ENCODE data around the gene PDE8A. TPM values are rescaled to one million over a fixed set of nuclear protein-coding genes. Genes with fewer than 3 reads are reported as not detected.
"Not testable (repeated sequence)": the region's sequence is repeated elsewhere in the genome, so short reads cannot be mapped to it uniquely, and the experiment has no call there.

PDE8A gene
- total RNA-seq, 2 donors from 2014 or later = 40.7 to 44.2 TPM

GRCh38 chr15:85164841-85165466, 183.3 kb downstream of the PDE8A start:
- H3K9me3 ChIP-seq (ENCODE audit: control insufficient read depth, low read length, poor library complexity, severe bottlenecking) = no peaks in the 10 kb centered on the region
- ATAC-seq (no peak), DNase-seq (no peak)
- Mint-ChIP-seq H3K4me1 (no peaks in the 10 kb centered on the region), H3K27ac (no peak overlapping the region), H3K36me3 (ENCODE audit: low read depth) (no peaks in the 10 kb centered on the region), H3K27me3 (peaks cover 4% of the 10 kb centered on the region), H3K4me3 (no peak overlapping the region)

GRCh38 chr15:85167568-85167967, 185.9 kb downstream of the PDE8A start:
- no peaks in the 10 kb centered on the region for H3K36me3 Mint-ChIP-seq (ENCODE audit: low read depth)
- peaks cover 2% of the 10 kb centered on the region for H3K9me3 ChIP-seq (ENCODE audit: control insufficient read depth, low read length, poor library complexity, severe bottlenecking)
- H3K27me3 Mint-ChIP-seq = peaks cover 26% of the 10 kb centered on the region
- no peaks in the 10 kb centered on the region for H3K4me1 Mint-ChIP-seq
- DNase-seq = no peak
- ATAC-seq = no peak
- H3K27ac Mint-ChIP-seq = no peak overlapping the region
- peak overlapping the region; percentile 25 for H3K4me3 Mint-ChIP-seq

- H3K4me3 Mint-ChIP-seq = peak overlapping the region; percentile 50
- DNase-seq (peak; percentile 15 to 39 (median 17)), ATAC-seq (peak; percentile 89)
- H3K27ac Mint-ChIP-seq = no peak overlapping the region
- peaks cover 37% of the 10 kb centered on the region for H3K27me3 Mint-ChIP-seq
- no peaks in the 10 kb centered on the region for H3K36me3 Mint-ChIP-seq (ENCODE audit: low read depth)
- H3K9me3 ChIP-seq (ENCODE audit: control insufficient read depth, low read length, poor library complexity, severe bottlenecking) = peaks cover 2% of the 10 kb centered on the region
- H3K4me1 Mint-ChIP-seq = no peaks in the 10 kb centered on the region
These were observed 187.1 kb downstream of the PDE8A start for GRCh38 chr15:85168642-85169173.

- Mint-ChIP-seq H3K4me3 (no peak overlapping the region), H3K27ac (no peak overlapping the region), H3K36me3 (ENCODE audit: low read depth) (no peaks in the 10 kb centered on the region), H3K4me1 (peaks cover 2% of the 10 kb centered on the region), H3K27me3 (peaks cover 64% of the 10 kb centered on the region)
- ATAC-seq = no peak
- no peak for DNase-seq
- peaks cover 2% of the 10 kb centered on the region for H3K9me3 ChIP-seq (ENCODE audit: control insufficient read depth, low read length, poor library complexity, severe bottlenecking)
These were observed 190.1 kb downstream of the PDE8A start for GRCh38 chr15:85171736-85172135.

- peaks cover 2% of the 10 kb centered on the region for H3K9me3 ChIP-seq (ENCODE audit: control insufficient read depth, low read length, poor library complexity, severe bottlenecking)
- H3K27me3 Mint-ChIP-seq = peaks cover 68% of the 10 kb centered on the region
- DNase-seq (no peak), ATAC-seq (no peak)
- no peaks in the 10 kb centered on the region for H3K36me3 Mint-ChIP-seq (ENCODE audit: low read depth)
- H3K4me3 Mint-ChIP-seq = no peak overlapping the region
- peaks cover 2% of the 10 kb centered on the region for H3K4me1 Mint-ChIP-seq
- H3K27ac Mint-ChIP-seq = no peak overlapping the region
These were observed 191.3 kb downstream of the PDE8A start for GRCh38 chr15:85172846-85173490.

GRCh38 chr15:85173630-85174029, 192.0 kb downstream of the PDE8A start:
- H3K4me1 Mint-ChIP-seq; H3K9me3 ChIP-seq (ENCODE audit: control insufficient read depth, low read length, poor library complexity, severe bottlenecking); ATAC-seq; H3K4me3 Mint-ChIP-seq; H3K36me3 Mint-ChIP-seq (ENCODE audit: low read depth); H3K27ac Mint-ChIP-seq; DNase-seq: not testable (repeated sequence)
- H3K27me3 Mint-ChIP-seq = peaks cover 68% of the 10 kb centered on the region

GRCh38 chr15:85174521-85174920, 192.9 kb downstream of the PDE8A start:
- no peak for ATAC-seq
- no peaks in the 10 kb centered on the region for H3K36me3 Mint-ChIP-seq (ENCODE audit: low read depth)
- H3K4me3 Mint-ChIP-seq = no peak overlapping the region
- H3K27ac Mint-ChIP-seq = no peak overlapping the region
- DNase-seq = no peak
- H3K27me3 Mint-ChIP-seq = peaks cover 68% of the 10 kb centered on the region
- peaks cover 2% of the 10 kb centered on the region for H3K4me1 Mint-ChIP-seq
- peaks cover 2% of the 10 kb centered on the region for H3K9me3 ChIP-seq (ENCODE audit: control insufficient read depth, low read length, poor library complexity, severe bottlenecking)

- H3K27ac Mint-ChIP-seq; ATAC-seq; H3K4me1 Mint-ChIP-seq; DNase-seq; H3K4me3 Mint-ChIP-seq; H3K9me3 ChIP-seq (ENCODE audit: control insufficient read depth, low read length, poor library complexity, severe bottlenecking); H3K36me3 Mint-ChIP-seq (ENCODE audit: low read depth): not testable (repeated sequence)
- peaks cover 57% of the 10 kb centered on the region for H3K27me3 Mint-ChIP-seq
These were observed 195.4 kb downstream of the PDE8A start for GRCh38 chr15:85177042-85177515.

- DNase-seq (no peak), ATAC-seq (no peak)
- peaks cover 3% of the 10 kb centered on the region for H3K36me3 Mint-ChIP-seq (ENCODE audit: low read depth)
- H3K9me3 ChIP-seq (ENCODE audit: control insufficient read depth, low read length, poor library complexity, severe bottlenecking) = no peaks in the 10 kb centered on the region
- H3K27me3 Mint-ChIP-seq = peaks cover 47% of the 10 kb centered on the region
- H3K4me1 Mint-ChIP-seq = peaks cover 2% of the 10 kb centered on the region
- no peak overlapping the region for H3K27ac Mint-ChIP-seq
- H3K4me3 Mint-ChIP-seq = no peak overlapping the region
These were observed 196.7 kb downstream of the PDE8A start for GRCh38 chr15:85178308-85178707.

GRCh38 chr15:85179700-85180099, 198.0 kb downstream of the PDE8A start:
- Mint-ChIP-seq H3K36me3 (ENCODE audit: low read depth) (peaks cover 3% of the 10 kb centered on the region), H3K27ac (no peak overlapping the region), H3K4me3 (no peak overlapping the region), H3K27me3 (peaks cover 33% of the 10 kb centered on the region), H3K4me1 (peaks cover 2% of the 10 kb centered on the region)
- ATAC-seq (no peak), DNase-seq (no peak)
- H3K9me3 ChIP-seq (ENCODE audit: control insufficient read depth, low read length, poor library complexity, severe bottlenecking) = no peaks in the 10 kb centered on the region

- H3K27me3 Mint-ChIP-seq; H3K4me1 Mint-ChIP-seq; H3K27ac Mint-ChIP-seq; DNase-seq; ATAC-seq; H3K4me3 Mint-ChIP-seq; H3K9me3 ChIP-seq (ENCODE audit: control insufficient read depth, low read length, poor library complexity, severe bottlenecking); H3K36me3 Mint-ChIP-seq (ENCODE audit: low read depth): not testable (repeated sequence)
These were observed 203.7 kb downstream of the PDE8A start for GRCh38 chr15:85185350-85185749.

- not testable (repeated sequence) for H3K4me3 Mint-ChIP-seq; ATAC-seq; H3K27me3 Mint-ChIP-seq; H3K36me3 Mint-ChIP-seq (ENCODE audit: low read depth); H3K4me1 Mint-ChIP-seq; DNase-seq; H3K9me3 ChIP-seq (ENCODE audit: control insufficient read depth, low read length, poor library complexity, severe bottlenecking); H3K27ac Mint-ChIP-seq
These were observed 206.5 kb downstream of the PDE8A start for GRCh38 chr15:85188171-85188577.

Measured in T-helper 17 cell (primary cell).